A673 (cell line): ENCODE measurements around the gene DCAKD. TPM values are rescaled to one million over a fixed set of nuclear protein-coding genes. Genes with fewer than 3 reads are reported as not detected.

Source experiments
- BruUV-seq: library from RNA; stranded (reverse); fragments of 400-500 nt; replicated peaks from 2 replicates; lab custom pipeline; 2021; lab: Mats Ljungman, UMichigan
- CTCF ChIA-PET: fragments of 300-600 bp; sonication (Branson Sonifier 250); formaldehyde crosslinking; loops from one replicate; lab custom pipeline; 2022; ENCODE audit warnings: antibody characterized with exemption; lab: Charles Lee
- POLR2A ChIA-PET: fragments of 300-600 bp; sonication (Branson Sonifier 250); formaldehyde crosslinking; loops from one replicate; lab custom pipeline; 2022; ENCODE audit warnings: antibody characterized with exemption; ENCODE audit not compliant: low non-redundant PET; lab: Charles Lee
- DNase-seq: peaks from one replicate; pipeline ENCODE4 v3.0.0-alpha.2; 2015; ENCODE audit warnings: low spot score
- H3K27ac ChIP-seq: fragments of 200-600 bp; sonication (generic); 2 replicates; pipeline ENCODE4 v1.5.1; 2016; ENCODE audit warnings: mixed run types, low read depth, mild to moderate bottlenecking, mixed read lengths, antibody characterized with exemption, low read length; ENCODE audit not compliant: poor library complexity, severe bottlenecking
- H3K27me3 ChIP-seq: fragments of 200-600 bp; sonication (generic); replicated peaks from 2 replicates; pipeline ENCODE4 v1.6.1; 2017; ENCODE audit warnings: mixed run types, low read depth, mild to moderate bottlenecking, mixed read lengths, antibody characterized with exemption, low read length; ENCODE audit not compliant: insufficient read depth, poor library complexity
- H3K36me3 ChIP-seq: fragments of 200-600 bp; sonication (generic); 2 replicates; pipeline ENCODE4 v1.6.1; 2016; ENCODE audit warnings: mixed run types, mild to moderate bottlenecking, mixed read lengths, antibody characterized with exemption, low read length; ENCODE audit not compliant: insufficient read depth, poor library complexity, severe bottlenecking
- H3K4me1 ChIP-seq: fragments of 200-600 bp; sonication (generic); 2 replicates; pipeline ENCODE4 v1.6.1; 2017; ENCODE audit warnings: mixed run types, mild to moderate bottlenecking, mixed read lengths, antibody characterized with exemption, low read length; ENCODE audit not compliant: insufficient read depth, poor library complexity, severe bottlenecking
- H3K4me3 ChIP-seq: fragments of 200-600 bp; sonication (generic); 2 replicates; pipeline ENCODE4 v1.5.1; 2016; ENCODE audit warnings: low read depth, mixed run types, mild to moderate bottlenecking, mixed read lengths, low read length; ENCODE audit not compliant: poor library complexity, severe bottlenecking
- H3K9me3 ChIP-seq: fragments of 200-600 bp; sonication (generic); 2 replicates; pipeline ENCODE4 v1.6.1; 2016; ENCODE audit warnings: mixed run types, low read depth, mild to moderate bottlenecking, mixed read lengths, antibody characterized with exemption, low read length; ENCODE audit not compliant: poor library complexity, severe bottlenecking
- CTCF ChIP-seq: fragments of 300-800, 200-600 bp; sonication (generic); conservative IDR thresholded peaks from 2 replicates; pipeline ENCODE4 v1.5.1; 2017; ENCODE audit warnings: low read depth, mild to moderate bottlenecking, antibody characterized with exemption, low read length, moderate library complexity, mixed read lengths
- EZH2 ChIP-seq: fragments of 200-600 bp; sonication (generic); IDR thresholded peaks from 2 replicates; pipeline ENCODE4 v1.6.1; 2017; ENCODE audit warnings: borderline replicate concordance, low read depth, mild to moderate bottlenecking, mixed read lengths, antibody characterized with exemption, low read length; ENCODE audit not compliant: poor library complexity, severe bottlenecking
- intact Hi-C: fragments of 100-400 bp; cut with micrococcal nuclease; formaldehyde crosslinking; loops from one replicate; pipeline ENCODE4 v1.10.0; 2022; ENCODE audit not compliant: unreplicated experiment
- total RNA-seq: library from RNA; stranded (reverse); gene quantifications from 2 replicates; pipeline ENCODE4 v1.2.3, GENCODE V29; 2021

Gene DCAKD
- total RNA-seq, 1 experiment from 2014 or later = 19.1 TPM

- CTCF ChIA-PET = no interaction called here
- POLR2A ChIA-PET = no interaction called here
- H3K27ac ChIP-seq = no peak overlapping the region
- H3K36me3 ChIP-seq = no peaks in the 10 kb centered on the region
- DNase-seq = no peak
- no peaks in the 10 kb centered on the region for H3K27me3 ChIP-seq
- intact Hi-C loops = no loop called here
- H3K9me3 ChIP-seq = no peaks in the 10 kb centered on the region
- BruUV-seq = no TSS peak
- no peaks in the 10 kb centered on the region for H3K4me1 ChIP-seq
- no peak overlapping the region for H3K4me3 ChIP-seq
- TF ChIP-seq CTCF (no peak), EZH2 (no peak)
These were observed 7.5 kb downstream of the DCAKD start for GRCh38 chr17:45043813-45044540.

DNA sequence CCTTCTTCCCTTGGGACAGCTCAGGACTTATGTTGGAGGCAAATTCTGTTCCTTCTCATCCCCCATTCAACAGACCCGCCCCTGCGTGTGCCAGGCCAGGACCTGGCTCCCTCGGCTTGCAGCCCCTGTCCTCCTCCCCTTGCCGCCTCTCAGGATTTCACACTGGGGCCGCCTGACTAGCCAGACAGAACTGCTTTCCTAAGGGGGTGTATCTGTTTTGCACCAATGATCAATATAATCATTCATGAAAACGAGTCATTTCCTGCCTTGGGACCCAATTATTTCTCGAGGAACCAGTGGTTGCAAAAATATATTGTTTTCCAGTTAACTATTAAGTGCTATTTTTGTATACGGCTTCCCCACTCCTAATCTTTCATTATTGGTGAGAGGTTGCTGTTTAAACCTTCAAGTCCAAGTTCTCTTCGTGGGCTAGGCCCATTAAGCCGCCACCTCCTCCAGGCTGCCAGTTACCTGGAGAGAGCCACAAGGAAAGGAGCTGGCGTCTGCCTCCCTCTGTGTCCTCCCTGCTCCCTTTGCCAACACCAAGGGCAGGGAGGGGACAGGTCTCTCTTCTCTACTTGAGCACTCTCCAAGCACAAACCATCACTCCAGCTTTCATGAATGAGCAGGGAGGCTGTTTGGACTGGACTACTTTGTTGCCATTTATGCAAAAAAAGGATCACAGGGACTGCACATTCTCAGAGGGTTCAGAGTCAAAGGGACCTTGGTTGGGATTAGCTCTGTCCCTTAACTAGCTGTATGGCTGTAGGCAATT, 8.9 kb downstream of the DCAKD start:
- ChIA-PET CTCF (no interaction called here), POLR2A (interaction anchor here (0.6 kb wide), 1 partner anchor 329 kb away, joined by 7 read pairs; no protein-coding TSS in a partner anchor)
- Histone ChIP-seq H3K27me3 (no peaks in the 10 kb centered on the region), H3K9me3 (no peaks in the 10 kb centered on the region), H3K27ac (no peak overlapping the region), H3K36me3 (no peaks in the 10 kb centered on the region), H3K4me1 (no peaks in the 10 kb centered on the region), H3K4me3 (no peak overlapping the region)
- intact Hi-C loops = no loop called here
- no peak for TF ChIP-seq EZH2
- TF ChIP-seq CTCF = no peak
- no peak for DNase-seq
- no TSS peak for BruUV-seq

DNA sequence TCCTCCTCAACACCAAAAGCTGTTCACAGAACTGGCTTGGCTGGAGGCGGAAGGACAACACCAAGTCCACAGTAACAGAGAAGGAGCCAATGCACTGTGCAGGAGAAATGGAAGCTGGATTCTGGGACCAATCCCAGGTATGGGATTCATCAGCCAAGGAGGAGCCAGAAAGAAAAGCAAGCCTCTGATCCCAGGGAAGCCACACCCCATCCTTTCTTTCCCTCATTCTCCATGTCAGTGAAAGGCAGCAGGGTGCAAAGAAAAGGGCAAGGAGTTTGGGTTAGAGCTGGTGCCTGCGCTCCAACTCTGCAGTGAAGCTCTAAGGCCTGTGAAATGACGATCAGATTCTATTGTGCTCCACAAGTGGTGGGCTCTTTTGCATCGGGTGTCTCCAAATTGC, 11.0 kb downstream of the DCAKD start:
- CTCF ChIA-PET = interaction anchor here (0.8 kb wide), 1 partner anchor 9 kb away, joined by 5 read pairs; no protein-coding TSS in a partner anchor
- BruUV-seq = no TSS peak
- Histone ChIP-seq H3K27ac (no peak overlapping the region), H3K4me3 (no peak overlapping the region), H3K36me3 (no peaks in the 10 kb centered on the region), H3K27me3 (no peaks in the 10 kb centered on the region), H3K4me1 (no peaks in the 10 kb centered on the region), H3K9me3 (no peaks in the 10 kb centered on the region)
- POLR2A ChIA-PET = interaction anchor here (0.7 kb wide), 1 partner anchor 72 kb away, joined by 5 read pairs; no protein-coding TSS in a partner anchor
- TF ChIP-seq EZH2 (no peak), CTCF (no peak)
- no peak for DNase-seq
- intact Hi-C loops = no loop called here
